ENCODE results near the gene MAPK10.
A peak's percentile ranks its signal among the peaks of the same experiment; 100 is the strongest.

The MAPK10 gene

DNA sequence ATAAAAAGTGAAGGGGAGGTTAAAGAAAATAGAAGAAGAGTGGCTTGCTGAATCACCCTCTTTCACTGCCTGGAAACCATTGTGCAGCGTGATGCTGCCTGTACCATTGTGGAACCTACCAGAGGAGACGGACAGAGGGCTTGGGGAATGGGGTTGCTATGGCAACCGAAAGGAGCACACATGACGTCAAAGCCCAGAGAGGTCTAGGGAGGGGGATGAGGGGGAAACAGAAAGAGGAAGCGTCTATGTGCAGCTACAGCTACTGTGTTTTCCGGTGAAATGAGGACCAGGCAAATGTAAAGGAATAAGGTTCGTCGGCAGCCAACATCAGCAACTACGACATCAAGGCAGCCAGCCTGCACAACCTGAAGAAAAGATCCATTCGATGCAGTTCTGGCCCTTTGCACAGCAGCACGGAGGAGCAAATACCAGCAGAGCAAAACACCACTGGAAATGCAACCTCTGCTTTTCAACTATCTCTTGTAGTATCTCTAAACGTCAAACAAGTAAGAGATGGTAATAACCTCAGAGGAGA is at the start of gene MAPK10:
Gene MAPK10, minus strand, starts transcription at position 110 of the 535 bp plus-strand sequence.
- DNase-seq (ENCODE audit: low read depth in 2 of 2), result peak; percentile 4 to 33

DNA sequence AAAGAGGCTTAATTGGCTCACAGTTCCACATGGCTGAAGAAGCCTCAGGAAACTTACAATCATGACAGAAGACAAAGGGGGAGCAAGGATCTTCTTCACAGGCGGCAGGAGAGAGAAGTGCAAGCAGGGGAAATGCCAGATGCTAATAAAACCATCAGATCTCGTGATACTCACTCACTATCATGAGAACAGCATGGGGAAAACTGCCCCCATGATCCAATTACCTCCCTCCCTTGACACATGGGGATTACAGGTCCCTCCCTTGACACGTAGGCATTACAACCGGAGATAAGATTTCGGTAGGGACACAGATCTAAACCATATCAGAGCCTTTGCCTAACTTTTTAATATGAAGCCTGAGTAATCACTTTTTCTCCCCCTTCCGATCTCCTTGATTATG is 43.7 kb upstream of the MAPK10 start:
- DNase-seq (ENCODE audit: low read depth in 2 of 2), result no peak

DNA sequence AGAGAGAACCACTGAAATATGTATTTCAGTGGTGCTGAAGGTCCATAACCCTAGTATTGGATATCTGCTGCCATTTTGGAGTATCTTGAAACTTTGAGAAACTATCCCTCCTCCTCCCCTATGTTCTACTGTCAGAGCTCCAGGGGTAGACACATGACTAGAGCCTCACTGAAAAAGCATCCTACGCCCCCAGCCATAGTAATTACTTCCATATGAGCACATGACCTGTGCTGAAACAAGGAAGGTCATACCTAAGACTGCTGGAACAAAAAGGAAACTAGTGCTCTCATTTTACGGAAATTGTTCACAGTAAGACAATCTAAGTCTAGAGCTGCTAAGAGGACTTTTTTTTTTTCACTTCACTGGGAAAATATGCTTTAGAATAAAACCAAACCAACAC is 42.0 kb upstream of the MAPK10 start:
- DNase-seq (ENCODE audit: low read depth in 2 of 2), result no peak

DNA sequence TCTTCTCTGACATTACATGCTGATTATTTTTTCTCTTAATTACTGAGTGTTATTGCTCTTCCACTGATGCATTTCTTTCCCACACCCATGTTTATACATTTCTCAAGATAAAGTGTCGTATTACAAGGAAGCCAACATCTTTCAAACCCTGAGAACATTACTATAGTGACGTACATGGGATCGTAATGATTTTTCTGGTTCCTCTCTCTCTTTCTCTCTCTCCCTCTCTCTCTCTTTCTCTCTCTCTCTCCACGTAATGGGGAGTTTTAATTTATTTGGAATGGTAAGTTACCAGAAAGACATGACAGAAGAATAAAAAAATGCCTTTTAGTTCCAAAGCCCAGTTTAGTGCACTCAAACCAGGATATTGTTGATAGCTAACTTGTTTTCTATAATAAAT is 40.4 kb upstream of the MAPK10 start:
- DNase-seq (ENCODE audit: low read depth in 2 of 2), result no peak

DNA sequence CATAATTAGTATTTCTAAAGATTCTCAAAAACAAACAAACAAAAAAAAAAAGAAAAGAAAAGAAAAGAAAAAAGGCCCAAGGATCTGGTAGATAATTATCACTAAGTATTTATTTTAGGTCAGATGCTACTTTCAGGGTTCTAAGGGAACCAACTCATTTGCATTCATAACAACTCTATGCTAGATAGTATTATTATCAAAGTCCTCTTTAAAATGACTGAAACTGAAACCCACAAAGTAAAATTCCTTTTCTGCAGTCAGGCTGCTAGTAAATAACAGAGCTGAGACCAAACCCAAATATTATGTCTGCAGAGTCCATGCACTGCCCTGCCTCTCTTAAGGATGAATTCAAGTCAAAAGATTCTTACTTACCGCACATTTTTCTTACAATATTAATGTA is 38.3 kb upstream of the MAPK10 start:
- no peak for DNase-seq (ENCODE audit: low read depth in 2 of 2)

DNA sequence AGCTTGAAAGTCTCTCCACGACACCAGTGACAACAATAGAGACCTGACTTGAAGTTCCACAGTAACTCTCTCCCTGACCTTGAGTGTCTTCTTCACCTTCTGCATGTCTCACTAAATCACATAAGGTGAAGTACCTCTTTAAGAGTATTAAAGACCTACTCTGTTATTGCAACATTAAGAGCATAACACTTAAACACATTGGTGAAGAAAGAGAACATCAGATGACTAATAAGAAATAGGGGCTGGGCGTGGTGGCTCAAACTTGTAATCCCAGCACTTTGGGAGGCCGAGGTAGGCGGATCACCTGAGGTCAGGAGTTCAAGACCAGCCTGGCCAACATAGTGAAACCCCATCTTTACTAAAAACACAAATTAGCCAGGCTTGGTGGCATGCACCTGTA is 33.9 kb upstream of the MAPK10 start:
- DNase-seq (ENCODE audit: low read depth in 2 of 2), result no peak

DNA sequence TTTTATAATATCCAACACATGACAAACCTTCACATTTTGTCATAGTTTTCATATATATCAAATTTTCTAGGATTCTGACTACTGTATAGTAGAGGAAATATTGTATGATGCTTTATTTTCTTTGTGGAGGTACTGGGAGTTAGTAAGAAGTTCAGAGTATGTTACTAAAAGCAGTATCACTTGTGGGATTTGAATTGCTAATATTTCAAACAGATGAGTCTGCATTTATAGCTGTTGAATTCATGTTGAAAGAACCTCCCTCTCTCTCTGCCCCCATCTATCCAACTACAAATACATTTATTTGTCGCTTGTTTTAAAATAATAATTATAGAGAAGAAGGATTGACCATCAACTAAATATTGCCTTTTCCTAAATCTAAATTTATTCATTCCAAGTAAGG is 29.8 kb upstream of the MAPK10 start:
- no peak for DNase-seq (ENCODE audit: low read depth in 2 of 2)

DNA sequence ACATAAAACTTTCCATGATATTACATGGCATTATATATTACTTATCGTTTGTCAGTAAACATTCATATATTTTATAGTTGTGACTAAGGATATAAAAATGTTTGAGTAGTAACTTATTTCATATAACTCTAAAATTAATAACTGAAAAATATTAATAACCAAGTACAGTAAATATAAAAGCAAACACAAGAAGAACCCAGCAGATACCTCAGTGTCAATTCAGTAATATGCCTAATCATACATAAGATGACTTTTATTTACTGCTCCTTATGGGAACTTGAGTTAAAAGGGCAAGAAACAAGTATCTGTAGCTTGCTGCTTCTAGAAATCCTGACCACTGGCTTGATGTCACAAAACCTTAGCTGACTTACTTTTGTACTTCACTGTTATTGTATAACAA is 28.4 kb upstream of the MAPK10 start:
- no peak for DNase-seq (ENCODE audit: low read depth in 2 of 2)

DNA sequence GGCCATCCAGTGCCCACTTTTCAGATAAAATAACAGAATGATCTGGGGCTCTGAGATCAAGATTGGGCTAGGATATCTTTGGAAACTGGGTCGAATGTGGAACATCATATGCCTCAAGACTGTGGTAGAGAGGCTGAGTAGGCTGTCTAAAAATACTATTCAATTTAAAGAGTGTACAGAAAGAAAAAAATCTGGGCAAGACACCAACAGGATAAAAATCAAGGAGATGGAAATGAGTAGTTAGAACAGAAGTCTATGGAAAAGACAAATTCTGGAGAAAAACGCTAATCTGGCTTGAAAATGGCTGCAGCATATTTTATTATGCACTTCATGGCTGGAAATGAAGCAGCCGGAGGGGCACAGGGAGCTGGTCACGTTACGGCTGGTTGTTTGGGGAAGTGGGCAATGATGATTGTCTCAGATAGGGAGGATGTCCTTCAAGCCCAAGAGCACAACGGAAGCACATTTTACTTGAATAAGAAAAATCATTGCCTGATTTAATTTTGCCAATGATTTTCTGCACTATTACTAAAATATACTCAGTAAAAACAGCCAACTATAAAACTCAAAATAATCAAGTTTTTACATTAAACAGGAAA is 27.1 kb upstream of the MAPK10 start:
- no peak for DNase-seq (ENCODE audit: low read depth in 2 of 2)

DNA sequence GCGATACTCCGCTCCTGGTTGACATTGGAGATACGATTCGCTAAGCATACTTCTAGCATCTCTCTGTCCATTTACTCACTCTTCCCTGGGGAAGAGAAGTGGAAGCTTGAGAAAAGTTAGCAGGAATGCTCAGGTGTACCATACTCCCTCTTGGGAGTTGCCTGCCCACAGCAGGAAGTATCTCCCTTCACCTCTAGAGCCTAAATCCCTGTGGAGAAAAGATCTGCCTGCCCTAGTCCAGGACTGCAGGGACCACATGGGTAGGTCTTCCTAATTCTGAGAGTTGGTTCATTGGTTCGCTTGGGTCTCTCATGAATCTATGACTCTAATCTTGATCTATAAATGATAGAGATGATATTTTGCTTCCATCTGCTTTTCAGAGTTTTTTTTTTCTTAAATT is 26.3 kb upstream of the MAPK10 start:
- DNase-seq (ENCODE audit: low read depth in 2 of 2), result no peak

DNA sequence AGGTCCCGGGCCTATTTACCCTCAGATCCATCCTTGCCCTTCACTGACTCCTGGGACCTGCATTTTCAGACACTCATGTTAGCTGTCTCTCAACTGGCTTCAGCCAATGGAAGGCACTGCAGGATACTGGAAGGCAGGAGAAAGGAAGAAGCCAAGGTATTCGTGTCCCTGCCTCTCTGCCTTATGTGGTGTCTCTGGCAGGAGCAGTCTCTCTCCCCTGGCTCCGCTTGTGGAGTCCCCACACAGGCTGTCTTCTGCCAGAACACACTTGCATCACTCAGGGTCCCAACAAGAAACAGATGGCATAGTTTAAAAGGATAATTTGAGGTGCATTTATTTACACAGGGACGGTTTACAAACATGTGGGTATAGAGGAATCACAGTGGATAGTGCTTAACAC is 21.6 kb upstream of the MAPK10 start:
- DNase-seq (ENCODE audit: low read depth in 2 of 2), result no peak

DNA sequence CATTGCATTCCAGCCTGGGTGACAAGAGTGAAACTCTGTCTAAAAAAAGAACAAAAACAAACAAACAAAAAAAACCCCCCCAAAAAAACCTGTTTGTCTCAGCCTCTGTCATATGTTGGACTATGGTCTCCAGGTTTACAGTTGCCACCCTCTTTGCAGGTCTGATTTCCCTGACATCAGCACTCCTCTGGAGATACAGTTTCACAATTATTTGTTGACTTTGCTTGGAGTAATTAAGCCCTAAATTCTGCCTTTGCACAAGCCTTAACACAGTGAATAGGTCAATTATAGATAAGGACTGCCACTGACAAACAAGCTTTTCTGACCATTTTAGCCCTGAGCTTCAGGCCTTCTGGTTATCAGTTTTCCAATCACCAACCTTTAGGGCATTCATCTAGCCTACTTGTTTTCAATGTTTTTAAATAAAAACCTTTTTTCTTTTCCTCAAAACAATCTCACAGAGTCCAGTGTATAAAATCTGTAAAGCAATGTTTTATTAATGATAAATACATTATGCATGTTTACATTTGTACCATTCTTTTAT is 20.4 kb upstream of the MAPK10 start:
- DNase-seq (ENCODE audit: low read depth in 2 of 2), result no peak

DNA sequence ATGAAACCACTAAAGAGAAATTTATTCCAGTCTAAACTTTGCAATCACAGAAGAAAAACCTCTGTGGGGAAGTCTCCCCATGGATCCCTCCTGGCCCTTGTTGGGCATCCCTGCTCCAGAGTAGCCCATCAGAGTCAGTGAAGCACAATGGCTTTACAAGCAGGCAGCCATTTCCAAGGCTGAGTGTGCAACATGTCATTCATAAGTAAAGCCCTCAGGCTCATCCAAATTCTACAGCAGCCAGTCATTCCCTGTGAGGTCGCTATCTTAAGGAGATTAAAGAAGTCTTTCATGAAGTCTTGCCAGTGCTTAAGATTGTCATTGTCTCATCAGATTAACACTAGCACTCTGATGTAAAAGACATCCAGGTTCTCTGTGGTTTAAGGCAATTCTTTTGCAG is 17.0 kb upstream of the MAPK10 start:
- no peak for DNase-seq (ENCODE audit: low read depth in 2 of 2)

DNA sequence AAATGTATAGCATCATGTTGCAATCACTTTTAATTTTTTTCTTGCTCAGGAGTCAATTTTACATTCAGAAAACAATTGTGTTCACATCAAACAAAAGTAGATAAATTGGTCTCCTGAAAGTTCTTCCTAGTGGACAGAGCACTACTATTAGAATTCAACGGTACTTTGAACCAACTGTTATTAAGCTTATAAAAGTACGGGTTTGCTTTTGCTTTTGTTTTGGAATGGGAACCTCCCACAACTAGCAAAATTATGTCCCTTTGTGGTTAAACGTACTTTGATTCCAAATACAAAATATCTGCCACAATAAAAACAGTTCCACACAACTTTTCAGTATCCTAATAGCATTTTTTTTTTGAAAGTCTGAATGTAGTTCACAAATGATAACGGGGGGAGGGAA is 8.6 kb upstream of the MAPK10 start:
- no peak for DNase-seq (ENCODE audit: low read depth in 2 of 2)

DNA sequence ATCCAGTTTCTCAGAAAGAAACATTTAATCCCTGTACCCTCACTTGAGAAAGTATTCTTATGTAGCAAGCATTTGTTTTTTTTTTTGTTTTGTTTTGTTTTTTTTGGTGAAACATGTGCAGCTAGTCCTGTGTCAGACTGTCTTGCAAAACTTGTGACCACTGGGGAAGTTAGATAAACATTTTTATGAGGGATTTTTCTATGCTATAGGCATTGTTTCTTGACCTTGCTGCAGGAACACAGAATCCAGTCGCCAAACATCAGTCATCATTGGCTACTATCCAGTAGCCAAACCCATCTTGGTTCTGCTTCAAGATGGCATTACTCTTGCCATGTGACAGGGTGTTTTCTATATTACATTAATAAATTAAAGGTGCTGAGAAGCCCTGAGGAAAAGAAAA is 7.7 kb upstream of the MAPK10 start:
- DNase-seq (ENCODE audit: low read depth in 2 of 2), result no peak

DNA sequence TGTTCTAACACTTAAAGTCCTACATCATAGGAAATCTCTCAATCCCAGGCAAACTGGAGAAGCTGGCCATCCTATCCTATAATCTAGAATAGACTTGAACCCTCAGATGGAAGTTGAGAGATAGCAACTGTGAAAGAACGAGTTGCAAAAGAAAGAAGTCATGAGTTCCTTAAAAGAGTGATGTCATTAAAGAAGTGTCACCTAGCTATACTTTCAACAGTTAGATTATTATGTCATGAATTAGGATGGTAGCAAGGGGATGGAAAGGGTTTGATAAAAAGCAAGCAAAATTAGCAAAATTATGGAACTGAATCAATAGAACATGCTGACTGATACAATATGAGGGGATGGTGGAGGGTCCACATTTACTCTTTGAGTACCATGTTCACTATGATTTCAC is 7.1 kb upstream of the MAPK10 start:
- DNase-seq (ENCODE audit: low read depth in 2 of 2), result no peak

DNA sequence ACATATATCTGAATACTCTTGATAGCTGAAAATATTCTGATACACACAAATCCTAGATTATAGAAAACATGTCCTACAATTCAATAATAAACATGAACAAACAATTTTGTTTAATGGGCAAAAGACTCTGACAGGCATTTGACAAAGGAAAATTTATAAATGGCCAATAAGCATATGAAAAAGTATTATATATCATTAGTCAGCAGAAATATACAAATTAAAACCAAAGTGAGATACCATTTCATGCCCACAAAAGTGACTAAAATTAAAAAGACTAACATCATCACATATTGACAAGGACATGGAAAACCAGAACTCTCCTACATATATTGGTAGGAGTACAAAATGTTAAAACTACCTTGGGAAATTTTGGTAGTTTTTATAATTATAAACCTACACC is 2.7 kb upstream of the MAPK10 start:
- no peak for DNase-seq (ENCODE audit: low read depth in 2 of 2)

DNA sequence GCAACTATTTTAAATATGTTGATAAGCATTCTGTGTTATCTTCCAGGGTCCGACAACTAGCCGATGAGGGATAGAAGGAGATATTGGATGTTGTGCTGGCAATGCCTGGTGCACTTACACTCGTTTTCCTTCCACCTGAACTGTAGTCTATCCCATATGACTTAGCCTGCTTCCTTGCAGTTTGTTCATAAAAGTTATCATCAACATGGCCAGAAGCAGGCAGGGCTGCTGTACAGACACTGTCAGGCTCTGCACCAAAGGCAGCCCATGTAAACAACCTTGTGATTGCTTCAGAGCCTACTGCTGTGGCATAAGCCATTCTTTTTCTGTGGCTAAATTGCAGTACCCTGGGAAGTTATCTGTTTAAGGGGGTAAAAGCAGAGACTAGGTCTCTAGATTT is 1.6 kb downstream of the MAPK10 start:
- no peak for DNase-seq (ENCODE audit: low read depth in 2 of 2)

DNA sequence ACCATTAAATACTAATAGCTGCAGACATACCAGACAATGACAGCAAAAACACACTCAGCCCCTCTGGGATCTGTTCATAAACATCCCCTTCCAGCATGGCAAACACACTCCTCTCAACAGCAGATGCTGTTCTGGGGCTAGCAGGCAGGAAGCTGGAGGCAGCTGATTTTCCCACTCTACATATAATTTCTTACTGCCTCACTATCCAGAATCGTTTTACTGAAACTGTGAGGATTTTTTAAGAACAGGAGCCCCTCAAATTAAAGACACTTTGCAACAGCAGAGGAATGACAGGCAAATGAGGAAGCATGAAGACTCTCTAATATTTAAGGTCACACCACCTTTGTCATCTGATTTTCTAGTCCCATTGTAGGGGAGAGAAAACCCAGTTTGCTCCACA is 2.2 kb downstream of the MAPK10 start:
- no peak for DNase-seq (ENCODE audit: low read depth in 2 of 2)

DNA sequence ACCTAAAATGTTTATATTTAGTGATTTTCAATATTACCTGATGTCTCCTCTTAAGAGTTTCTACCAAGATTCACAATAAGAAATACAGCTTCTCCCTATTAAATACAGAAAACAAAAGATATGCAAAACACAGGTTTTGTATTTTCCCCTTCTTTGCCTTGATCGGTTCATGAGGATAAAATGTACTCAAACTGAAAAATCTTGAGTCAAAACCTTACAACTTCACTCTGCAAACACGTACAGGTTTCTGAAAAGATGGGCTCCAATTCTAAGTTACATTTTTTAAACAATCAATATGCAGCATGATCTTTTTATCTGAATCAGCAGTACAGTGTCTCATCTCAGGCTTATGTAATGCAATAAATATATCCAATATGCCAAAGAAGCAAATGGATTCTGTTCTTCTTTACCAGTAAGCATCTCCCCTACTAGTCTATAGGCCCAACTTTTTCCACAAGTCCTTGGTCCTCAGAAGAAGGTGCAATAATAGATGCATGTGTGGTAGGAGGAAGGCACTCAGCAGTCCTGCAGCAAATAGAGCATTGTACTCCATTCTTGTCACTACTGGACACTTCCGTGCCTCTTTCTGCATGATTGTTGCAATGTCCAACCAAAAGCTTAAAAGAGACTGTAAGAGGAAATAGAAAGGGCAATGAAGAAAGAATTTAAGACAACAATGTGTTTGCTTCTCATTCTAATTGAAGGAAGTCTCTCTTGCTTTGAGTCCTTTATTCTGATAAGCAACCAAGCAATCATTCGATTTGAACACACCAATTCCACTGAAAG is 3.2 kb downstream of the MAPK10 start:
- no peak for DNase-seq (ENCODE audit: low read depth in 2 of 2)

DNA sequence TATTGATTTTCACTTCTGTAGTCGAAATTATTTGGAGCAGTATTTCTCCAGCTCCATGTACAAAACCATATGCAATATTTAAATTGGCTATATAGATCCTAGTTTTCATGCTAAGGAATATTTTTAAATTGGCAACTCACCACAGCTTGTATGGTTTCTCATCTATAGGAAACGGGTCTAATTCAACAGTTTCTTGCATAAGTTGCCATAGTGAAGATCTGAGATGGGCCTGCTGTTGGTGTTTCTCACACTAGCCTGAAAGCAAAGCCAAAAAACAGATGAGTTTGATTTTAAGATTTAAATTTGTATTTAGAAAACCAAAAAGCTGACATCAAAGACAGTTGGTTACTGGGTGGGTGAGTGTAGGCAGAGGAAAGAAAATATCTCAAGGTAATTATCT is 5.5 kb downstream of the MAPK10 start:
- DNase-seq (ENCODE audit: low read depth in 2 of 2), result no peak

DNA sequence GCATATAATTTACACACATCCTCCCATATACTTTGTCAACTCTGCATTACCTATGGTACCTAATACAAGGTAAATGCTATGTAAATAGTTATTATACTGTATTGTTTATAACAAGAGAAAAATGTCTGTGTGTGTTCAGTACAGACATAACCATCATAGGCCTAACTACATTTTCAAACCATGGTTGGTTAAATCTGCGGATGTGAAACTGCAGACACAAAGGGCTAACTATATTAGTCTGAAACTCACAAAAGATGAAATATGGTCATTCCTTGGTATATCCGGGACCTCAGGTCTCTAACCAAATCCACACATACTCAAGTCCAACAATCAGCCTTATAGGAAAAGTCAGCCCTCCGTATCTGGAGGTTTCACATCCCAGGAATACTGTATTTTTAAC is 13.5 kb downstream of the MAPK10 start:
- DNase-seq (ENCODE audit: low read depth in 2 of 2), result no peak

DNA sequence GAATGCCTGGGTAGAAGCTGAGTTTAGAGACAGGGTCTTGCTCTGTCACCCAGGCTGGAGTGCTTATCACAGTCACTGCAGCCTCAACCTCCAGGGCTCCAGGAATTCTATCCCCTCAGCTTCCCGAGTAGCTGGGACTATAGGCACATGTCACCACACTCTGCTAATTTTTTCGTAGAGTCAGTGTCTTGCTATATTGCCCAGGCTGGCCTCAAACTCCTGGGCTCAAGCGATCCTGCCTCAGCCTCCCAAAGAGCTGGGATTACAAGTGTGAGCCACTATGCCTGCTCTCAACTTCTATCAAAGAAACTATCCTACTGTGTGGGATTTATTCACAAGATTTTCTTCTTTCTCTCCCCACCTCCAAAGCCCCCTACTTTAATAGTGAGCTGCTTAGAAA is 15.7 kb downstream of the MAPK10 start:
- no peak for DNase-seq (ENCODE audit: low read depth in 2 of 2)
